ENCODE measurements around the gene SLC4A2. TPM values are rescaled to one million over a fixed set of nuclear protein-coding genes. Genes with fewer than 3 reads are reported as not detected.
"Not testable (repeated sequence)": the region's sequence is repeated elsewhere in the genome, so short reads cannot be mapped to it uniquely, and the experiment has no call there.

SLC4A2 gene
- total RNA-seq, 1 donor from 2014 or later = 137 TPM

GRCh38 chr7:151025924-151026671, 33.3 kb upstream of the SLC4A2 start:
- peak; percentile 41 for DNase-seq (ENCODE audit: low read depth)

- not testable (repeated sequence) for DNase-seq (ENCODE audit: low read depth)
These were observed 32.3 kb upstream of the SLC4A2 start for GRCh38 chr7:151026771-151027727.

GRCh38 chr7:151027728-151028130, 31.7 kb upstream of the SLC4A2 start:
- DNase-seq (ENCODE audit: low read depth) = not testable (repeated sequence)

- DNase-seq (ENCODE audit: low read depth) = peak; percentile 98
These were observed 31.1 kb upstream of the SLC4A2 start, which contains the start of gene ABCB8 for GRCh38 chr7:151028131-151028947. ABCB8 (plus strand) TSS chr7:151028450; CDS start chr7:151028516, 66 bp downstream.

- DNase-seq (ENCODE audit: low read depth) = no peak
These were observed 30.4 kb upstream of the SLC4A2 start for GRCh38 chr7:151028948-151029501.

- DNase-seq (ENCODE audit: low read depth) = no peak
These were observed 28.4 kb upstream of the SLC4A2 start for GRCh38 chr7:151031011-151031410.

GRCh38 chr7:151032936-151033863, 26.2 kb upstream of the SLC4A2 start:
- no peak for DNase-seq (ENCODE audit: low read depth)

- no peak for DNase-seq (ENCODE audit: low read depth)
These were observed 25.5 kb upstream of the SLC4A2 start for GRCh38 chr7:151033864-151034249.

GRCh38 chr7:151034312-151035025, 24.9 kb upstream of the SLC4A2 start:
- no peak for DNase-seq (ENCODE audit: low read depth)

- DNase-seq (ENCODE audit: low read depth) = no peak
These were observed 24.2 kb upstream of the SLC4A2 start for GRCh38 chr7:151035026-151035717.

- no peak for DNase-seq (ENCODE audit: low read depth)
These were observed 23.5 kb upstream of the SLC4A2 start for GRCh38 chr7:151035902-151036301.

- DNase-seq (ENCODE audit: low read depth) = peak; percentile 88
These were observed 20.2 kb upstream of the SLC4A2 start for GRCh38 chr7:151038951-151039849.

GRCh38 chr7:151039850-151040548, 19.4 kb upstream of the SLC4A2 start:
- no peak for DNase-seq (ENCODE audit: low read depth)

GRCh38 chr7:151040616-151041375, 18.6 kb upstream of the SLC4A2 start:
- no peak for DNase-seq (ENCODE audit: low read depth)

GRCh38 chr7:151043449-151043848, 15.9 kb upstream of the SLC4A2 start:
- not testable (repeated sequence) for DNase-seq (ENCODE audit: low read depth)

- no peak for DNase-seq (ENCODE audit: low read depth)
These were observed 15.4 kb upstream of the SLC4A2 start for GRCh38 chr7:151043959-151044358.

- no peak for DNase-seq (ENCODE audit: low read depth)
These were observed 14.1 kb upstream of the SLC4A2 start for GRCh38 chr7:151045262-151045661.

All from renal cortical epithelial cell (primary cell).